CD4-positive, alpha-beta T cell treated with Interleukin-1 beta for 1 hour (primary cell): ENCODE data around the gene ZNF217.
"Not testable (repeated sequence)": the region's sequence is repeated elsewhere in the genome, so short reads cannot be mapped to it uniquely, and the experiment has no call there.

Source experiments
- DNase-seq, 2 donors: peaks; one replicate each; pipeline ENCODE4 v3.0.0-alpha.2; 2020 to 2022

The ZNF217 gene

GRCh38 chr20:53593466-53594007, at the start of gene ZNF217:
Gene ZNF217 (minus strand): TSS chr20:53593839. CDS start chr20:53582826, 11,013 bp downstream.
- DNase-seq = peak; percentile 75 to 79

GRCh38 chr20:53643031-53643832, 49.6 kb upstream of the ZNF217 start:
- peak; percentile 72 to 74 for DNase-seq

DNA sequence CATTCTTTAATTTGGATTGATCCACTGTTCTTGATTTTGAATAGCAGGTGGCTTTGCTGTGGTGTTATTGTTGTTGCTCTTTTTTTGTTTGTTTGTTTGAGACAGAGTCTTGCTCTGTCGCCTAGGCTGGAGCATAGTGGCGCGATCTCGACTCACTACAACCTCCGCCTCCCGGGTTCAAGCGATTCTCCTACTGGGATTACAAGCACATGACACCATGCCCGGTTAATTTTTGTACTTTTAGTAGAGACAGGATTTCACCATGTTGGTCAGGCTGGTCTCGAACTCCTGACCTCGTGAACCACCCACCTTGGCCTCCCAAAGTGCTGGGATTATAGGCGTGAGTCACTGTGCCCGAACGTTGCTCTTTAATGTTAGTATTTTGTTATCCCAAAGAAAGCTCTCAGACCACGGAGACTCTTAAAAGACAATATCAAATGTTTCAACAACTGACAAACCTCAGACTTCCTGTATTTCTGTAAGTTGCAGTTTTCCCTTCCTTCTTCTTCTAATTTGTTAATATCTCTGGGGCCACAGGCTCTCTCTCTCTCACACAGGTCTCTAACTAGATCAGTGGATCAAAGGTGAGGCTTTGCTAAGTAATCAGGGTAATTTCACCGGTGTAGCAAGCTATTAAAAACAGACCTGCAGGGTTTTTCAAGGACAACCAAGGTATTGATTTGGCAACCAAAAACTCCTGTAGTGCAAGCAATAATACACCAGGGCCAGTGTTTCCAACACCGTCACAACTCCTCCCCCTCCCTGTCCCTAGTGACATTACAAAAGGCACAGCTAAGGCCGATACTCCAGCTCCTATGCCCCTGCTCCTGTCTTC, 48.8 kb upstream of the ZNF217 start:
- DNase-seq = peak; percentile 46 to 54

DNA sequence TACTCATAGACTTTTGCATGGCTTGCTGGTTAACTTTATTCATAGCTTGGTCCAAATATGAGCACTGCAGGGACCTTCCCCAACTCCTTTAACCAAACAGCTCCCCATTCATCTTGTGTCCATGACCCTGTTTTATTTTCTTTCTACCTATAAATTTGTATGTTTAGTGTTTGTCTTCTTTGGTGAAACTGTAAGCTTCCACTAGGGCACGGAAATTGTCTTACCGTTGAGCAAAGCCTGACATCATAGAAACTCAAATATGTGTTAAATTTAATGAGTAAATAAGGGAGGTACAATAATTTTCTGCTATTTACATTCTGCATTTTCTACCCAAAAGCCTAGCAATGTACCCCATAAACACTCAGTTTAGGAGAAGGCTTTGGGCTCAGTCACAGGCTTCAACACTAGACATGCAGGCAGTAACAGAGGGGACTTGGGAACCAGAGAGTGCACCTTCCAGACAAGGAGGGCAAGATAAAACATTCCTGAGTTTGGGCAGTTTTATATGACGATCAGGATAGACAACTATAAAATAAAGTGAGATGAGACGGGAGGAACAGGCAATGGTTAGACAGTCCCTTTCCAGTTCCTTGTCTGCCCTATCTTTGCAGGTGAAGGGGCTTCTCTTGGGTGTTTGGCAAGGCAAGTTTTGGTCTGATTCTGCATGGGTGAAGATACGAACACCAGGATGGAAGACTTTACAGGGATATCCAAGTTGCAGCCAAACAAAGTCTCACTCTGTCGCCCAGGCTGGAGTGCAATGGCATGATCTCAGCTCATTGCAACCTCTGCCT, 46.2 kb upstream of the ZNF217 start:
- DNase-seq = no peak

DNA sequence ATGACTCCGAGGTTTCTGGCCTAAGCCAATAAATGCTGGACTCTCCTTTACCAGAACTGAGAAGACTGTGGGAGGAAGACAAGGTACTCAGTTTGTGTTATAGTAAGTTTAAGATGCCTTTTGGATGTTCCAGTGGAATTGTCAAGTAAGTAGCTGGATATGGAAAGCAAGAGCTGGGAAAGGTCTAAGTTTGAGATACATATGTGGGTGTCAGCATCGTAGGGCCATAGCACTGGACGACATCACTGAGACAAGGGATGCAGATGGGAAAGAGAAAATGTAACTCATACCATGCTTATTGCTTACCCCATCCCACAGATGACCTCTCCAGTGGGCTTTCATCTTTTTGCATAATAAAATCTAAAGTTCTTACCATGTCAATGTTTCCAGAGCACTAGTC, 45.5 kb upstream of the ZNF217 start:
- DNase-seq = no peak

DNA sequence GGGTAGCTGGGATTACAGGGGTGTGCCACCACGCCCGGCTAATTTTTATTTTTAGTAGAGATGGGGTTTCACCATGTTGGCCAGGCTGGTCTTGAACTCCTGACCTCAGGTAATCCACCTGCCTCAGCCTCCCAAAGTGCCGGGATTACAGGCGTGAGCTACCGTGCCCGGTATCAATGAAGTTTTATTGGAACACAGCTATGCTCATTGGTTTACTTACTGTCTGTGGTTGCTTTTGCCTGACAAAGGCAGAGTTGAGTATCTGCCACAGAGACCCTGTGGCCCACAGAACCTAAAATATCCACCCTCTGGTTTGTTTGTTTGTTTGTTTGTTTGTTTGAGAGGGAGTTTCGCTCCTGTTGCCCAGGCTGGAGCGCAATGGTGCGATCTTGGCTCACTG, 43.7 kb upstream of the ZNF217 start:
- DNase-seq = not testable (repeated sequence)

- no peak for DNase-seq
Observed at GRCh38 chr20:53636540-53637097, 43.0 kb upstream of the ZNF217 start.

- DNase-seq = no peak
Observed at GRCh38 chr20:53635221-53635620, 41.6 kb upstream of the ZNF217 start.

DNA sequence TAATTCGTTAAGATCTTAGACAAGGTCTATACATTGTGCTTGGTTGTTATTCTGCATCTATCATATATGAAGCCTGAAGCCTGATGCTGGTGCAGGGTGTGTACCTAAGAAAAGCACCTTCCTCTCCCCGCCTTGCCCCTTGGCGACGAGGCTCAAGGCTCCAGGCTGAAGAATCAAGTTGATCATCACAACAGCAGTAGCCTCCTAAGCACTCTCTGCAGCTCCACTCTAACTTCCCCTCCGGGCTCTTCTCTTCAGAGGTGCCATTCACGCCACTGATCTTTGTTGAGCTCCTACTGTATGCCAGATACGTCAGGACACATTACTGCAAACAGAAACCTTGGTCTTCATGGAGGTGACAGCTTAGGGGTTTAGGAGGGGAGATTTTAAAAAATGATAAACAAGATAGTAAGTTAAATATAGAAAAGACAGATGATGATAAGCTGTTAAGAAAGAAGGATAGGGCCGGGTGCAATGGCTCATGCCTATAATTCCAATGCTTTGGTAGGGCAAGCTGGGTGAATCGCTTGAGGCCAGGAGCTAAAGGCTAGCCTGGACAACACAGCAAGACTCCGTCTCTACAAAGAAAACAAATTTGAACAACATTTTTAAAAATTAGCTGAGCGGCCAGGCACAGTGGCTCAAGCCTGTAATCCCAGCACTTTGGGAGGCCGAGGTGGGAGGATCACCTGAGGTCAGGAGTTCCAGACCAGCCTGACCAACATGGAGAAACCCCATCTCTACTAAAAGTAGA, 38.4 kb upstream of the ZNF217 start:
- DNase-seq = no peak

GRCh38 chr20:53629436-53629835, 35.8 kb upstream of the ZNF217 start:
- DNase-seq = no peak

- not testable (repeated sequence) for DNase-seq
Observed at GRCh38 chr20:53628758-53629157, 35.1 kb upstream of the ZNF217 start.

DNA sequence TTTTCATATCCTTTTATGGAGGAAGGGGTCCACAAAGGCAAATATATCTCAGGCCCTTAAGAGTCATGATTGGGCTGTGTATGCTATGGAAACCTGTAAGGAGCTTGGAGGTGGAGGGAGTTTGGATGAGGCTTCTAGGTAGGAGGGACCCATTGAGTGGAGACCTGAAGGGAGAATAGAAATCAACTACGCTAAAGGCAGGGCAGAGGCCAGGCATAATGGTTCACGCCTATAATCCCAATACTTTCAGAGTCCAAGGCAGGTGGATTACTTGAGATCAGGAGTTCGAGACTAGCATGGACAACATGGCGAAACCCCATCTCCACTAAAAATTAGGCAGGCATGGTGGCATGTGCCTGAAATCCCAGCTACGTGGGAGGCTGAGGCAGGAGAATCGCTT, 34.4 kb upstream of the ZNF217 start:
- DNase-seq = no peak

DNA sequence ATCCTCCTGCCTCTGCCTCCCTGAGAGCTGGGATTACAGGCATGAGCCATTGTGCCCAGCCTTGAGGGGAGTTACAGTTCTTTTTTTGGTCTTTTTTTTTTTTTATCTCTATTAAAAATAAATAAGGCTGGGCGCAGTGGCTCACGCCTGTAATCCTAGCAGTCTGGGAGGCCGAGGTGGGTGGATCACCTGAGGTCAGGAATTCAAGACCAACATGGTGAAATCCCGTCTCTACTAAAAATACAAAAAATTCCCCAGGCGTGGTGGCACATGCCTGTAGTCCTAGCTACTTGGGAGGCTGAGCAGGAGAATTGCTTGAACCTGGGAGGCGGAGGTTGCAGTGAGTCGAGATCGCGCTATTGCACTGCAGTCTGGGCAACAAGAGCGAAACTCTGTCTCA, 33.4 kb upstream of the ZNF217 start:
- DNase-seq = not testable (repeated sequence)

DNA sequence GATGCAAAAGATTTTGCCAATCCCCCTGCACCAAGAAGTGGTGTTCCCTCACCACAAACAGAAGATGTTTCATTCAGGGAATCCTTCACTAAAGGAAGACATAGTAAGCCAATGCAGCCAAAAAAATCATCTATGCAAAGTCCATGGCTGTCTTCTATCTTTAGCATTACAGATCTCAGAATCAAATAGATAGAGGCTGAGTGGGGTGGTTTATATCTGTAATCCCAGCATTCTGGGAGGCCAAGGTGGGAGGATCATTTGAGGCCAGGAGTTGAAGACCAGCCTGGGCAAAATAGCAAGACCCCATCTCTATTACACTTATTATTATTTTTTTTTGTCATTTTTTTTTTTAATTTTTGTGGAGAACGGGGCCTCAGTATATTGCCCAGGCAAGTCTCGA, 32.9 kb upstream of the ZNF217 start:
- DNase-seq = no peak

DNA sequence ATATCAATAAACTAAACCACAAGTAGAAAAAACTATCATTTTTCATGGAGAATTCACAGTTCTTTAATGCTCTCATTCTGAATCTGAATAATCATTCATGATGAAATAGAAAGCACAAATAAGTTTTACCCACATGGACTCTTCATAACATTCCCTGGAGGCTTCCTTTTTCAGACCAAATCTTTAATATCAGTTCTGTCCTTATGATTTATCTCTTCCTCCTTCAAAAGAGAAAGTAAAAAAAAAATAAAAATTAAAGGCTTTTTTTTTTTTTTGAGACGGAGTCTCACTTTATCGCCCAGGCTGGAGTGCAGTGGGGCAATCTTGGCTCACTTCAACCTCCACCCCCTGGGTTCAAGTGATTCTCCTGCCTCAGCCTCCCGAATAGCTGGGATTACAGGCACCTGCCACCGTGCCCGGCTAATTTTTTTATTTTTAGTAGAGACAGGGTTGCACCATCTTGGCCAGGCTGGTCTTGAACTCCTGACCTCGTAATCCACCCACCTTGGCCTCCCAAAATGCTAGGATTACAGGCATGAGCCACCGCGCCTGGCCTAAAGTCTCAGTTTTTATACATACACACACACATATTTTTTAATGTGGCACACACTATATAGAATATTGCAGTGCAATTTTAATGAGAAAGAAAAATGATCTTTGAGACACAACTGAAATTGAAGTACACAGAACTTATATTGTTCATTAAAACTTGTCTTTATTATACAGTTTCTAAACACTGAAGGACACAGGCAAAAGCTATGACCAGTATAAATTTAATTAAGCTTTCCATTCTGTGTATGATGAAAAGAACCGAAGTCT, 31.9 kb upstream of the ZNF217 start:
- no peak for DNase-seq

- not testable (repeated sequence) for DNase-seq
Observed at GRCh38 chr20:53624927-53625250, 31.2 kb upstream of the ZNF217 start.

DNA sequence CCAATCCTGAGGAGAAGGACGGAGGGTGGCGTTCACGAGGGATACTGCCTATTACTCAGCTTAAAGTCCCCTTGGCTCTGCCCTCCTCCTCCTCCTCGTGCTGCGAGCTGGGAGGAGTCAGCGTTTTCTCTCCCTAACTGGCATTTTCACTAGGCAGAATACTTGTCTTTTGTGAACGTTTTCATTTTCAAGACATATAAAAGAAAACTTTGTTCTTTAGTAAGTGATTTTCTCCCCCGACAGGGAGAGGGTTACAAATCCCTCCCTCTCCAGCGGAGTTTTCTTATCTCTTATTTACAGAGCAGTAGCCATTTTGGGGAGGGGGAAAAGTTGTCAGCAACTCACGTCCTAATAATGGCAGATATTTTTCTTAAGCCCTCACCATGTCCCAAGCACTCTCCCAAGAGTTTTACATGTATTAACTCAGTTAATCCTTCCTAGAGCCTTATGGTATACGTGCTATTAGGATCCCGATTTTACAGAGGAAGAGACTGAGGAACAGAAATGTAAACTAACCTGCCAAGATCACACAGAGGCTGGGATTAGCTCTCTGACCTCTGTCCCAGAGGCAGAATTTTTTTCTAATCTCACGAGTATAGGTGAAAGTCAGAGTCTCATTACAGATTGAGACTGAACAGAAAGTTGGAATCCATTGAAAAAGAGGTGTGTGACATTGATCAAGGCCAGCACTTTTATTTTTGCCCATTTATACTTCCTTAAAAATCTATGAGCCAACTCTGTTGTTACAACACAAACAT, 30.0 kb upstream of the ZNF217 start:
- DNase-seq = peak; percentile 28 to 36

GRCh38 chr20:53623134-53623453, 29.5 kb upstream of the ZNF217 start:
- DNase-seq = no peak

- DNase-seq = no peak
Observed at GRCh38 chr20:53622247-53623133, 28.9 kb upstream of the ZNF217 start.
